ENCODE results near the gene GNA14. TPM values are rescaled to one million over a fixed set of nuclear protein-coding genes. Genes with fewer than 3 reads are reported as not detected.

GNA14 gene
- total and polyA plus RNA-seq, 2 of the 8 experiments (the other 6 are each of a cell fraction or from before 2014, with no cell fraction given), result 3.4 to 6.3 TPM

- Histone ChIP-seq H2BK20ac (ENCODE audit: low read length) (no peak overlapping the region), H4K5ac (ENCODE audit: insufficient read length, low read depth, low read length) (no peak overlapping the region), H3K79me2 (ENCODE audit: control insufficient read depth in 1 of 2, insufficient read depth in 2 of 2, low read length in 2 of 2) (no peaks in the 10 kb centered on the region), H2BK12ac (ENCODE audit: low read depth, low read length) (no peak overlapping the region), H3K56ac (replicated peaks; ENCODE audit: insufficient read length, low read depth, low read length) (no peak overlapping the region), H3K18ac (ENCODE audit: extremely low read depth, low read length) (no peak overlapping the region), H3K4me2 (ENCODE audit: insufficient read depth in 1 of 2, low read depth in 2 of 2, low read length in 2 of 2) (no peak overlapping the region), H3K36me3 (ENCODE audit: control insufficient read depth in 2 of 4, insufficient read depth in 4 of 4, low read length in 3 of 4) (no peaks in the 10 kb centered on the region), H4K8ac (ENCODE audit: extremely low read depth, insufficient read depth, low read length) (no peak overlapping the region), H2BK120ac (replicated peaks; ENCODE audit: low read depth, low read length) (no peak overlapping the region), H3K27ac (ENCODE audit: low read depth, low read length) (no peak overlapping the region), H3K9ac (replicated peaks in 1 of 4; ENCODE audit: extremely low read depth in 1 of 4, low read depth in 3 of 4, low read length in 3 of 4) (no peak overlapping the region), H3K23ac (ENCODE audit: insufficient read length) (no peak overlapping the region), H3K4me1 (replicated peaks in 1 of 4; ENCODE audit: control insufficient read depth in 3 of 4, insufficient read depth in 4 of 4, low read length in 3 of 4) (no peaks in the 10 kb centered on the region), H3K14ac (ENCODE audit: insufficient read length) (no peak overlapping the region), H2AFZ (ENCODE audit: low read length) (no peak overlapping the region), H3K9me3 (ENCODE audit: insufficient read depth in 2 of 2, low read depth in 1 of 2, low read length in 1 of 2) (peaks cover 0 to 4% of the 10 kb centered on the region in 2 experiments; a peak in 1 of 4 replicates), H3K4me3 (ENCODE audit: extremely low read depth in 1 of 4, insufficient read depth in 2 of 4, low read depth in 3 of 4, low read length in 4 of 4) (no peak overlapping the region), H3K79me1 (ENCODE audit: low read depth, low read length) (no peaks in the 10 kb centered on the region), H4K20me1 (replicated peaks in 1 of 2; ENCODE audit: control insufficient read depth in 1 of 2, insufficient read depth in 2 of 2, low read length in 2 of 2) (no peaks in the 10 kb centered on the region), H3K4ac (replicated peaks; ENCODE audit: insufficient read length, low read depth, low read length) (no peak overlapping the region), H3K23me2 (ENCODE audit: low read depth, low read length) (no peaks in the 10 kb centered on the region), H4K91ac (replicated peaks; ENCODE audit: insufficient read length, low read length) (no peak overlapping the region), H2BK15ac (ENCODE audit: low read length) (no peak overlapping the region), H3K27me3 (replicated peaks in 1 of 4; ENCODE audit: control insufficient read depth in 3 of 4, extremely low read depth in 1 of 4, insufficient read depth in 3 of 4, low read length in 3 of 4) (no peaks in the 10 kb centered on the region), H2AK5ac (ENCODE audit: low read depth, low read length) (no peak overlapping the region), H2BK5ac (ENCODE audit: low read depth, low read length) (no peak overlapping the region)
- FAIRE-seq (no peak), DNase-seq (ENCODE audit: low read depth in 1 of 2, low spot score in 2 of 2) (no peak)
- POLR2A ChIA-PET (ENCODE audit: partially characterized antibody), result no interaction called here
- 97% methylated on average over 2 of the region's 2 CpGs; no CpG with 5 or more reads in 1 of the 2 experiments for WGBS, 2 experiments (ENCODE audit: extremely low coverage in 1 of 2, insufficient coverage in 1 of 2, insufficient read length in 1 of 2, insufficient replicate concordance in 2 of 2, low coverage in 1 of 2, low lambda C conversion rate in 2 of 2, missing lambda C conversion rate in 1 of 2)
- CTCF ChIA-PET (ENCODE audit: partially characterized antibody), result interaction anchor here (1.7 to 2.1 kb wide), 3 partner anchors 10 to 436 kb away, joined by 3 to 6 read pairs (median 6); no protein-coding TSS in a partner anchor
- TF ChIP-seq CHD2 (IDR thresholded peaks at IDR 0.05; ENCODE audit: low read length) (no peak), MAX (IDR thresholded peaks at IDR 0.05) (no peak), POLR2A (IDR thresholded peaks at IDR 0.05; ENCODE audit: control extremely low read depth in 1 of 2, low read depth in 2 of 2, low read length in 2 of 2) (no peak), NANOG (IDR thresholded peaks at IDR 0.05; ENCODE audit: insufficient read depth, low read depth, low read length, poor library complexity, severe bottlenecking) (no peak), JUND (IDR thresholded peaks at IDR 0.05; ENCODE audit: low read length) (no peak), HDAC6 (IDR thresholded peaks at IDR 0.05; ENCODE audit: low read depth, low read length) (no peak), YY1 (IDR thresholded peaks at IDR 0.05; ENCODE audit: low read depth, low read length) (no peak), CREB1 (IDR thresholded peaks at IDR 0.05) (no peak), E2F6 (IDR thresholded peaks at IDR 0.05) (no peak), BCL11A (IDR thresholded peaks at IDR 0.05; ENCODE audit: low read depth in 2 of 2, low read length in 2 of 2) (no peak), ZNF274 (IDR thresholded peaks at IDR 0.05; ENCODE audit: borderline replicate concordance, extremely low read depth, low read length) (no peak), RNF2 (IDR thresholded peaks at IDR 0.05; ENCODE audit: borderline replicate concordance, low read depth, low read length, missing control alignments, poor library complexity, severe bottlenecking) (no peak), TAF1 (IDR thresholded peaks at IDR 0.05; ENCODE audit: low read depth, low read length) (no peak), BRCA1 (IDR thresholded peaks at IDR 0.05; ENCODE audit: low read depth, low read length) (no peak)
Measured at GRCh38 chr9:77679088-77679487, 31.0 kb upstream of the GNA14 start.

Measured in H1 (cell line).